AG04450 (cell line): Measurements from ENCODE around the gene DRD2. TPM values are rescaled to one million over a fixed set of nuclear protein-coding genes. Genes with fewer than 3 reads are reported as not detected.

Experiments used
- CTCF ChIA-PET: fragments of 300-600, 350-600 bp; formaldehyde crosslinking; extraction: SDS; loops from one replicate; lab custom pipeline; 2022; ENCODE audit warnings: antibody characterized with exemption, inconsistent platforms; lab: Charles Lee
- POLR2A ChIA-PET: fragments of 350-600 bp; formaldehyde crosslinking; extraction: SDS; loops from one replicate; lab custom pipeline; 2021; ENCODE audit warnings: antibody characterized with exemption, inconsistent platforms; lab: Yijun Ruan, JAX
- DNase-seq: peaks from one replicate; pipeline ENCODE4 v3.0.0-alpha.2; 2011; ENCODE audit warnings: low read depth, low spot score
- H3K27ac ChIP-seq: one replicate; pipeline ENCODE4 v1.5.1; 2012; ENCODE audit warnings: low read depth, low read length, control low read depth
- H3K27me3 ChIP-seq: one replicate; pipeline ENCODE4 v1.6.0; 2012; ENCODE audit warnings: low read length; ENCODE audit not compliant: control insufficient read depth, insufficient read depth
- H3K4me3 ChIP-seq: 2 replicates; pipeline ENCODE4 v1.5.1; 2011; ENCODE audit warnings: mild to moderate bottlenecking, low read depth, low read length, control low read depth
- H3K9me3 ChIP-seq: 2 replicates; pipeline ENCODE4 v1.5.1; 2012; ENCODE audit warnings: low read length; ENCODE audit not compliant: control insufficient read depth, insufficient read depth
- CTCF ChIP-seq: IDR thresholded peaks from 2 replicates; pipeline ENCODE4 v1.5.1; 2011; ENCODE audit warnings: low read depth, low read length, control low read depth, inconsistent platforms
- polyA plus RNA-seq: library from polyadenylated mRNA; depleted of rRNA; stranded (reverse); fragments of >200 nt; gene quantifications from 2 replicates; pipeline ENCODE4 v1.2.3, GENCODE V29; 2011

DRD2 gene
- polyA plus RNA-seq, 1 experiment = not detected

- Histone ChIP-seq H3K27me3 (peaks cover 8% of the 10 kb centered on the region), H3K9me3 (no peaks in the 10 kb centered on the region), H3K4me3 (no peak overlapping the region), H3K27ac (no peak overlapping the region)
- DNase-seq = no peak
- CTCF ChIA-PET = no interaction called here
- POLR2A ChIA-PET = no interaction called here
- TF ChIP-seq CTCF = no peak
Measured at GRCh38 chr11:113373981-113374560, 101.1 kb downstream of the DRD2 start.

- Histone ChIP-seq H3K4me3 (no peak overlapping the region), H3K27ac (no peak overlapping the region), H3K9me3 (no peaks in the 10 kb centered on the region), H3K27me3 (peaks cover 7% of the 10 kb centered on the region)
- CTCF ChIA-PET = no interaction called here
- no peak for TF ChIP-seq CTCF
- POLR2A ChIA-PET = no interaction called here
- no peak for DNase-seq
Measured at GRCh38 chr11:113373306-113373705, 101.9 kb downstream of the DRD2 start.

GRCh38 chr11:113372309-113372708 is 102.9 kb downstream of the DRD2 start:
- no peak for DNase-seq
- CTCF ChIA-PET = interaction anchor here (0.7 kb wide), 1 partner anchor 358 kb away, joined by 4 read pairs; no protein-coding TSS in a partner anchor

GRCh38 chr11:113370634-113371033 is 104.6 kb downstream of the DRD2 start:
- no peak overlapping the region for H3K27ac ChIP-seq
- H3K27me3 ChIP-seq = no peaks in the 10 kb centered on the region

More at GRCh38 chr11:113372309-113372708, 102.9 kb downstream of the DRD2 start:
- Histone ChIP-seq H3K9me3 (no peaks in the 10 kb centered on the region), H3K27me3 (peaks cover 2% of the 10 kb centered on the region), H3K4me3 (no peak overlapping the region), H3K27ac (no peak overlapping the region)
- POLR2A ChIA-PET = no interaction called here
- peak; percentile 42 for TF ChIP-seq CTCF

More at GRCh38 chr11:113370634-113371033, 104.6 kb downstream of the DRD2 start:
- H3K4me3 ChIP-seq = no peak overlapping the region
- DNase-seq = no peak
- no peak for TF ChIP-seq CTCF
- H3K9me3 ChIP-seq = no peaks in the 10 kb centered on the region
- ChIA-PET CTCF (no interaction called here), POLR2A (no interaction called here)
